Activated CD4-positive, alpha-beta T cell treated with anti-CD3 and anti-CD28 coated beads for 36 hours (primary cell): ENCODE data around the gene NFKB2. TPM values are rescaled to one million over a fixed set of nuclear protein-coding genes. Genes with fewer than 3 reads are reported as not detected.

Experiments
- ATAC-seq: fragments of 200-7000 bp; cut with Tn5 transposase; one replicate; pipeline ENCODE4 v1.10.0; 2021; ENCODE audit warnings: mild to moderate bottlenecking, moderate library complexity
- CTCF ChIA-PET: fragments of 350-600 bp; sonication (Branson Sonifier 250); formaldehyde crosslinking; loops from one replicate; lab custom pipeline; 2021; ENCODE audit warnings: antibody characterized with exemption; lab: Charles Lee
- POLR2A ChIA-PET: fragments of 350-600 bp; sonication (Branson Sonifier 250); formaldehyde crosslinking; loops from one replicate; lab custom pipeline; 2021; ENCODE audit warnings: antibody characterized with exemption, inconsistent platforms; lab: Charles Lee
- DNase-seq: peaks from one replicate; pipeline ENCODE4 v3.0.0-alpha.2; 2020
- H3K27ac Mint-ChIP-seq: one replicate; pipeline ENCODE4 v1.8.0; 2021; ENCODE audit warnings: mixed read lengths
- H3K27me3 Mint-ChIP-seq: one replicate; pipeline ENCODE4 v1.8.0; 2021; ENCODE audit warnings: mixed read lengths
- H3K36me3 Mint-ChIP-seq: one replicate; pipeline ENCODE4 v1.8.0; 2021; ENCODE audit warnings: low read depth, mixed read lengths
- H3K4me1 Mint-ChIP-seq: one replicate; pipeline ENCODE4 v1.8.0; 2021; ENCODE audit warnings: mixed read lengths
- H3K4me3 Mint-ChIP-seq: one replicate; pipeline ENCODE4 v1.8.0; 2021; ENCODE audit warnings: mild to moderate bottlenecking, moderate library complexity, mixed read lengths
- H3K9me3 Mint-ChIP-seq: one replicate; pipeline ENCODE4 v1.8.0; 2021; ENCODE audit warnings: low read depth, mixed read lengths
- intact Hi-C, 2 experiments: fragments of 100-400 bp; cut with DNase I in 1 of 2; cut with micrococcal nuclease in 1 of 2; formaldehyde crosslinking; loops; one replicate each; pipeline versions ENCODE4 v1.14.2 to v1.15.1; 2022 to 2024; cut with DNase I, micrococcal nuclease
- total RNA-seq, 2 experiments: library from RNA; stranded (reverse); gene quantifications; one replicate each; pipeline ENCODE4 v1.2.3, GENCODE V29; 2021

Gene NFKB2
- total RNA-seq, 2 experiments from 2014 or later: 228 to 238 TPM

DNA sequence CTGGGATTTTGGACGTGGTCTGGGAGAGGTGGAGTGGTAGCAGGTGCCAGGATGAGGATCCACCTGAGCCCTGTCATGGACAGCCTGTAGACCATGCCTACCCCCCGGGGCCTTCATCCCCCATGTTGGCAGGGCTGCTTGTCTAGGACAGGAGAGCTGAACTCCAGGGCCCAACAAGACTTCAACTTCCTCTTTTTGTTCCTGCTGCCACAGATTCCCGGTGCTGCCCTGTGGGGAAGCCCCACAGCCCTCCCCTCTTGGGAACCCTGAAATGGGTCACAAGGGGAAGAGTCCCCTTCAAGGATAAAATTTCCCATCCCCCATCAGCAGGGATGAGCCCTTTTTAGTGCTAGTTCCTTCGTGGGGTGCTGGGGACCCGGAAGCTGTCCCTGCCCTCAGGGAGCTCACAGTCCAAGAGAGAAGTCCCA lies 38.1 kb downstream of the NFKB2 start:
- Mint-ChIP-seq H3K27me3 (no peaks in the 10 kb centered on the region), H3K9me3 (no peaks in the 10 kb centered on the region), H3K27ac (peak overlapping the region; percentile 94), H3K4me1 (peaks cover 46% of the 10 kb centered on the region), H3K36me3 (peaks cover 9% of the 10 kb centered on the region), H3K4me3 (peak overlapping the region; percentile 85)
- peak; percentile 29 for DNase-seq
- intact Hi-C loops: loop anchor here (5.0 to 10.0 kb wide), 2 partner anchors 36 to 961 kb away; partner anchors contain the start of genes ATP5MK (in 1 of the 2), NFKB2 (in 1 of the 2) and PDCD11 (in 1 of the 2)
- CTCF ChIA-PET: interaction anchor here (1.0 to 3.6 kb wide), 5 partner anchors 11 to 202 kb away, joined by 3 to 26 read pairs (median 3); partner anchors contain the start of genes C10orf95 and FBXL15
- no peak for ATAC-seq
- POLR2A ChIA-PET: interaction anchor here (0.6 to 1.5 kb wide), 3 partner anchors 16 to 40 kb away, joined by 3 to 5 read pairs (median 3); no protein-coding TSS in a partner anchor

DNA sequence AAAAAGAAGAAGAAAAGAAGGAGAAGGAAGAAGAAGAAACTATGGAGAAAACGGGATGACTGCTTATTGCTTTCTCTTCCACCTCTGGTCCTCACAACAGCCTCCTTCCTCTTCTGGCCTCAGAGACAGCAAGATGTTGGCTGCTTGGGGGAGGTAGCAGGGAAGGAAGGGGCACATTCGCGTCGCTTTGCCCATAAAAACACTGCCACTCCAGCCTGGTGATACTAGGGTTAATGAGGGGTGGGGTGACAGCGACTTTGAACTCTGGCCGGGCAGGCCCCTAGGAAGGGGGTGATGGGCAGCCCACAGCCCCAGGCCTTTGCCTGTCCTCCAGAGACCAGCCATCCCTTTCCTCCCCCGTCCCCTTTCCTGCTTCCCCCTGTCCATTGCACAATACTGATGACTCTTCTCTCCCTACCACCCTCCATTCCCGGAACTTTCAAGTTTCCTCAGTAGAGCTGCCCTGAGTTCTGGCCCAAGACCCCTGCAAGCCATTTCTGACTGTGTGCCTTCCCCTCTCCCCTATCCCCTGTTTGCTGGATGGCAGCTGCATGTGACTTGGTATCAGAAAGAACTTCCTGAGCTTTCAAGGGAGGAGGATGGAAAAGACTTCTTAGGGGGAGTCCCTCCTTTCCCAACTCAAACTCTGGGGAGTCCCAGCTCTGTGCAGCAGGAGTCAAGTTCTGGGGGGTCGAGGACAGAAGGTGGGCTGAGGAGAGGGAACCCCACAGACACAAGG lies 39.1 kb downstream of the NFKB2 start:
- Mint-ChIP-seq H3K27ac (peak overlapping the region; percentile 93), H3K4me1 (peaks cover 46% of the 10 kb centered on the region), H3K4me3 (peak overlapping the region; percentile 77), H3K27me3 (no peaks in the 10 kb centered on the region), H3K9me3 (no peaks in the 10 kb centered on the region), H3K36me3 (peaks cover 9% of the 10 kb centered on the region)
- no peak for ATAC-seq
- intact Hi-C loops: loop anchor here (5.0 to 10.0 kb wide), 2 partner anchors 37 to 960 kb away; partner anchors contain the start of genes ATP5MK (in 1 of the 2), NFKB2 (in 1 of the 2) and PDCD11 (in 1 of the 2)
- CTCF ChIA-PET: interaction anchor here (0.5 to 3.6 kb wide), 13 partner anchors 12 to 203 kb away, joined by 3 to 26 read pairs (median 3); partner anchors contain the start of gene FBXL15
- no peak for DNase-seq
- POLR2A ChIA-PET: interaction anchor here (0.9 to 1.3 kb wide), 3 partner anchors 11 to 26 kb away, joined by 3 to 4 read pairs (median 3); no protein-coding TSS in a partner anchor

DNA sequence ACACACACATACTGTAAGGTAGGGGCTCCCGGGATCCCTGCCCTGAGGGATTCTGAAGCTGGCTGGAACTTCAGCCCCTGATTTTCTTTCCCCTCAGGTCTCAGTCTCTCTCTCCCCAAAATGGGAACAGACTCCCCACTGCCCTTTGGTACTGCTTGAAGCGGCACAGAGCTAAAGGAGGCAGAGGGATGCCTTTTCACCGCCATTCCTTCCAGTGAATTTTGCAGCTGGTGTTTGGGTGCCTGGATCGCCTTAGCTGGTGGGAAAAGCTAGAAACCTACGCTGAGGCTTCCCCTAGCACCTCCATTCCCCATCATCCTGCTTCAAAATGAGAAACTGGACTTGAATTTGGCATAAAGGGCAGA lies 39.6 kb downstream of the NFKB2 start:
- peaks cover 46% of the 10 kb centered on the region for H3K4me1 Mint-ChIP-seq
- CTCF ChIA-PET: interaction anchor here (0.5 to 3.6 kb wide), 17 partner anchors 13 to 247 kb away, joined by 3 to 26 read pairs (median 4); partner anchors contain the start of genes C10orf95 and FBXL15
- DNase-seq (no peak), ATAC-seq (no peak)
- intact Hi-C loops: loop anchor here in 1 of 2 experiments (10.0 kb wide), 1 partner anchor 960 kb away; the partner anchor contains the start of genes ATP5MK and PDCD11
- H3K27ac Mint-ChIP-seq: peak overlapping the region; percentile 93
- H3K36me3 Mint-ChIP-seq: peaks cover 9% of the 10 kb centered on the region
- H3K27me3 Mint-ChIP-seq: no peaks in the 10 kb centered on the region
- POLR2A ChIA-PET: interaction anchor here (0.9 to 1.3 kb wide), 2 partner anchors 12 to 26 kb away, joined by 3 to 4 read pairs; no protein-coding TSS in a partner anchor
- no peaks in the 10 kb centered on the region for H3K9me3 Mint-ChIP-seq
- peak overlapping the region; percentile 77 for H3K4me3 Mint-ChIP-seq

DNA sequence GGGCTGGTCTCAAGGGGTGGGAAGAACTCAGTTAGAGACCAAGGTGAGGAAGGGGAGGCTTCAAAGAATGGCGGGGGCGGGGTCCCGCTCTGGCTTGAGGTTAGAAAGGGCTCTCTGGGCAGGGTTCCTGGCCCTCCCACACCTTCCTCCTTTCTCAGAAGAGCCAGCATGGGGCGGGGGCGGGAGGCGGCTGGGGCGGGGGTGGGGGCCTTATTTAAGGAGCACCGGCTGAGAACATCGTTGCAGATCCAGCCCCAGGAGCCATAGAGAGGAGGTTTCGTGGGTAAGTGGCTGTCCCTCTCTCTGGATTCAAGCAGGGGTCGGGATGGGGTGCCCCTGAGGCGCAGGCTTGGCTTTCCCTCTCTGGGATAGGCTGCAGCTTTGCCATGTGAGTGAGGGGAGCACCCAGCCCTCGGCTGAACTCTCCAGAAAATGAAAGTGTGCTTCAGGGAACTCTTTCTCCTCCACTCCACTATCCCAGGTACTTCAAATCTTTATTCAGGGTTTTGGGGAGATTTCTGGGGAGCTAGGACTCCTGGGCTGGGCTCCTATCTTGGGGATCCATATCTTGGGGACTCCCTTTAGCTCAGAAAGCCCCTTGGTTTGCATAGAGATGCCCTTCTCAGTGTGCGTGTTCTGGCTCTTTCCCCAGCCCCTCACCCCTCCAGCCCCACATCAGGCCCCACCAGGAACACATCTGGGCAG lies 40.2 kb downstream of the NFKB2 start:
- intact Hi-C loops: loop anchor here in 1 of 2 experiments (10.0 kb wide), 1 partner anchor 959 kb away; the partner anchor contains the start of genes ATP5MK and PDCD11
- peak overlapping the region; percentile 77 for H3K4me3 Mint-ChIP-seq
- H3K36me3 Mint-ChIP-seq: peaks cover 9% of the 10 kb centered on the region
- H3K27me3 Mint-ChIP-seq: no peaks in the 10 kb centered on the region
- no peaks in the 10 kb centered on the region for H3K9me3 Mint-ChIP-seq
- H3K4me1 Mint-ChIP-seq: peaks cover 46% of the 10 kb centered on the region
- ATAC-seq (peak; percentile 5), DNase-seq (peak; percentile 70)
- H3K27ac Mint-ChIP-seq: peak overlapping the region; percentile 93
- ChIA-PET CTCF (interaction anchor here (0.6 to 3.6 kb wide), 14 partner anchors 13 to 248 kb away, joined by 3 to 26 read pairs (median 3); partner anchors contain the start of genes C10orf95 and FBXL15), POLR2A (interaction anchor here (0.8 to 1.3 kb wide), 3 partner anchors 12 to 40 kb away, joined by 3 to 4 read pairs (median 3); partner anchors contain the start of gene NFKB2)

DNA sequence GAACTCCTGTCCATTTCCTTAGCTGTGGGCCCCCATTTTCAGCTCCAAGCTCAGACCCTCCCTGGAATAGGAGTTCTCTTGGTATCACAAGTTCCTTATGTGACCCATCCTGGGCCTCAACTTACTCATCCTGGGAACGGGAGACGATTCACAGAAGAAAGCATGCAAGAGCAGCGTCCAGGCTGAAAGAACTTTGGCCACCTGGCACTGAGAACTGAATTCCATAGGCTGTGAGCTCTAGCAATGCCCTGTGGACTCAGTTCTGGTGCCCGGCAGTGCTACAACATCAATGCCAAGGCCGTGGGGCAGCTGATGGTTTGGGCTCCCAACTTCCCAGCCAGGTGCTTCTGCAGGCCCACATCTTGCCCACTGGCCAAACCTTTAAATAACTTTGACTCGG lies 40.8 kb downstream of the NFKB2 start:
- H3K9me3 Mint-ChIP-seq: no peaks in the 10 kb centered on the region
- peak overlapping the region; percentile 93 for H3K27ac Mint-ChIP-seq
- DNase-seq: no peak
- peaks cover 9% of the 10 kb centered on the region for H3K36me3 Mint-ChIP-seq
- no peaks in the 10 kb centered on the region for H3K27me3 Mint-ChIP-seq
- ChIA-PET CTCF (interaction anchor here (0.9 to 3.6 kb wide), 6 partner anchors 14 to 84 kb away, joined by 3 to 26 read pairs (median 4); partner anchors contain the start of genes C10orf95 and FBXL15), POLR2A (interaction anchor here (0.6 to 0.8 kb wide), 3 partner anchors 14 to 41 kb away, joined by 3 to 9 read pairs (median 4); partner anchors contain the start of gene NFKB2)
- no peak for ATAC-seq
- peak overlapping the region; percentile 77 for H3K4me3 Mint-ChIP-seq
- H3K4me1 Mint-ChIP-seq: peaks cover 46% of the 10 kb centered on the region
- intact Hi-C loops: loop anchor here in 1 of 2 experiments (10.0 kb wide), 1 partner anchor 958 kb away; the partner anchor contains the start of genes ATP5MK and PDCD11

DNA sequence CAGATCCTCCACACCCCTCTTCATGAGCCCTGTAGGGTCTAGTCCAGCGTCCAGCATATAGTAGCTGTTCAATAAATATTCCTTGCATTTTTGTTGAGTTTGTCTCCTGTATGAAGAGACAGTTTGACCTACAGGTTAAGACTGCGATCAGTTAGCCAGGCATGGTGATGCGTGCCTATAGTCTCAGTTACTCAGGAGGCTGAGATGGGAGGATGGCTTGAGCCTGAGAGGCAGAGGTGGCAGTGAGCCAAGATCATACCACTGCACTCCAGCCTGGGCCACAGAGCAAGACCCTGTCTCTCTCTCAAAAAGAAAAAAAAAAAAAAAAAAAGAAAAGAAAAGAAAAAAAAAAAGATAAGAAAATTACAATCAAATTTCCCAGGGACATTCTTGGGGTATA lies 42.0 kb downstream of the NFKB2 start:
- Mint-ChIP-seq H3K4me3 (peak overlapping the region; percentile 77), H3K36me3 (peaks cover 9% of the 10 kb centered on the region), H3K9me3 (no peaks in the 10 kb centered on the region), H3K27me3 (no peaks in the 10 kb centered on the region), H3K27ac (no peak overlapping the region), H3K4me1 (peaks cover 42% of the 10 kb centered on the region)
- ChIA-PET CTCF (interaction anchor here (0.6 kb wide), 1 partner anchor 207 kb away, joined by 3 read pairs; no protein-coding TSS in a partner anchor), POLR2A (no interaction called here)
- intact Hi-C loops: loop anchor here in 1 of 2 experiments (10.0 kb wide), 1 partner anchor 957 kb away; the partner anchor contains the start of genes ATP5MK and PDCD11
- DNase-seq (no peak), ATAC-seq (no peak)

DNA sequence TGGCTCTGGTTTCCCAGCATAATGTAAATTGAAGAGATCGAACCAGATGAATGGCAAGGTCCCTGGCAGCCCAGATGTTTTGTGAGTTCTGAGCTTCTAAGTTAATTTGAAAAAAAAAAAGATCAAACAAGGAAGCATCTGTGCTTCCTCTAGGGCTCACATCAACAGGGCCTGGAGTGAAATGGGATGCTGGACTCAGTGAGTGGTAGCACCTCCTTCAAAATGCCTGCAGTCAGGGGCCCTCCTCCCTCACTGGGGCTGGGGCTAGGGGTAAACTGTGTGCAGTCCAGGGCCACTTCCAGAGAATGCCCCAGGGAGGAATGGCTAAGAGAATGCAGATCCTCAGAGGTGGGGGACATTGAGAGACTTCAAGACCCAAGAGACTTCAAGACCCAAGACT lies 42.9 kb downstream of the NFKB2 start:
- H3K4me1 Mint-ChIP-seq: peaks cover 38% of the 10 kb centered on the region
- CTCF ChIA-PET: interaction anchor here (0.6 to 1.0 kb wide), 2 partner anchors 206 to 208 kb away, joined by 3 read pairs; no protein-coding TSS in a partner anchor
- no peak for ATAC-seq

DNA sequence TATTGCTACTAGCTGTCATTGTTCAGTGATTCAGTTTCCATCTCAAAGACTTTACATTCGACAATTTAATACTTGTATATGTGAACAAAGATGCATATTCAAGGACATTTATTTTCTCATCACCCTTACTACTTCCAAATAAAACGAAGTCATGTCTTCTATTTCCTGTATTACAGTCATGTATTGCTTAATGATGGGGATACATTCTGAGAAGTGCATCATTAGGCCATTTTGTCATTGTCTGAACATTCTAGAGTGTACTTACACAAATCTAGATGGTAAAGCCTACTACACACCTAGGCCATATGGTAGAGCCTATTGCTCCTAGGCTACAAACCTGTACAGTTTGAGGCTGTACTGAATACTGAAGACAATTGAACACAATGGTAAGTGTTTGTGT lies 49.3 kb downstream of the NFKB2 start:
- DNase-seq: no peak
- POLR2A ChIA-PET: no interaction called here
- CTCF ChIA-PET: no interaction called here
- Mint-ChIP-seq H3K27ac (no peak overlapping the region), H3K4me1 (peaks cover 8% of the 10 kb centered on the region), H3K9me3 (no peaks in the 10 kb centered on the region), H3K4me3 (no peak overlapping the region), H3K36me3 (no peaks in the 10 kb centered on the region), H3K27me3 (no peaks in the 10 kb centered on the region)
- no peak for ATAC-seq
- intact Hi-C loops: no loop called here

More for the DNA sequence above, 42.9 kb downstream of the NFKB2 start:
- no peak overlapping the region for H3K27ac Mint-ChIP-seq
- peaks cover 9% of the 10 kb centered on the region for H3K36me3 Mint-ChIP-seq
- H3K9me3 Mint-ChIP-seq: no peaks in the 10 kb centered on the region
- intact Hi-C loops: loop anchor here in 1 of 2 experiments (10.0 kb wide), 1 partner anchor 956 kb away; the partner anchor contains the start of genes ATP5MK and PDCD11
- H3K27me3 Mint-ChIP-seq: no peaks in the 10 kb centered on the region
- POLR2A ChIA-PET: no interaction called here
- no peak for DNase-seq
- H3K4me3 Mint-ChIP-seq: no peak overlapping the region

DNA sequence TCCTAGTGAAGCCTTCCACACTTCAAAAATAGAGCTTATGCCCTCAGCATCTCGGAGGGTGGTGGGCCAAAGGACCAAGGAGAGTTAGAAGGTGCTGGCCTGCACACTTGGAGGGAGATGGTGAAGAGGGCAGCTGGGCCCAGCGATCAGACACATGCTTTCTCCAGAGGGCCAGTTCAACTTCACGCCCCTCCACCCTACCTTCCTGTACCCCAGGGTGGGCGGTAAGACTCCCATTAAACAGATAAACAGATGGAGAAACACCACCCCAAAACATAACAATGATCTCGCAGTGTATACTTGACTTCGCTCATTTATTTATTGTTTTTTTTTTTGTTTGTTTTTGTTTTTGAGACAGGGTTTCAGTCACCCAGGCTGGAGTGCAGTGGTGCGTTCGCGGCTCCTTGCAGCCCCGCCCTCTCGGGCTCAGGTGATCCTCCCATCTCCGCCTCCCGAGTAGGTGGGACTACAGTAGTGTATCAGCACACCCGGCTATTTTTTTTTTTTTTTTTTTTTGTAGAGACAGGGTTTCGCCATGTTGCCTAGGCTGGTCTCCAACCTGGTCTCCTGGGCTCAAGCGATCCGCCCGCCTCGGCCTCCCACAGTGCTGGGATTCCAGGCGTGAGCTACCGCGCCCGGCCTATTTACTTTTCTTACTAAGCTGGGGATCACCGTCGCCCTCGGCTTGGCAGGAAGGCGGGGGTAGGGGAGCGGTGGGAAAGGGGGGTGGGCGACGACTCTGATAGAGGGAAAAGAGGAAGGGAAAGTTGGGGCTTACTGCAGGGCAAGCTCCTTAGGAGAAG lies 54.0 kb downstream of the NFKB2 start:
- ChIA-PET CTCF (interaction anchor here (0.7 to 4.8 kb wide), 10 partner anchors 13 to 97 kb away, joined by 3 to 25 read pairs (median 6); partner anchors contain the start of genes CUEDC2 and FBXL15), POLR2A (interaction anchor here (0.6 to 2.1 kb wide), 9 partner anchors 12 to 109 kb away, joined by 3 to 9 read pairs (median 3); partner anchors contain the start of genes CUEDC2 and FBXL15)

More for the DNA sequence above, 54.0 kb downstream of the NFKB2 start:
- Mint-ChIP-seq H3K4me1 (peaks cover 25% of the 10 kb centered on the region), H3K27ac (peak overlapping the region; percentile 93), H3K4me3 (peak overlapping the region; percentile 95), H3K36me3 (peaks cover 17% of the 10 kb centered on the region), H3K27me3 (no peaks in the 10 kb centered on the region), H3K9me3 (no peaks in the 10 kb centered on the region)
- intact Hi-C loops: loop anchor here (1.0 to 2.0 kb wide), 11 partner anchors 12 to 297 kb away; partner anchors contain the start of genes CUEDC2 (in 2 of the 2), ACTR1A (in 1 of the 2) and NOLC1 (in 1 of the 2)
- DNase-seq (peak; percentile 94), ATAC-seq (peak; percentile 75)
